IMR-90 (cell line): ENCODE measurements around the gene CHST5. TPM values are rescaled to one million over a fixed set of nuclear protein-coding genes. Genes with fewer than 3 reads are reported as not detected.

ENCODE experiments used
- ATAC-seq: fragments of 200-7000 bp; cut with Tn5 transposase; 2 replicates; pipeline ENCODE4 v1.9.1; 2020; ENCODE audit warnings: low read depth, mild to moderate bottlenecking, moderate library complexity
- BruUV-seq: library from RNA; stranded (reverse); fragments of 400-500 nt; replicated peaks from 2 replicates; lab custom pipeline; 2021; lab: Mats Ljungman, UMichigan
- CTCF ChIA-PET: fragments of 300-600 bp; formaldehyde crosslinking; extraction: SDS; loops from one replicate; lab custom pipeline; 2021; ENCODE audit warnings: antibody characterized with exemption; lab: Yijun Ruan, JAX
- POLR2A ChIA-PET: fragments of 300-600 bp; sonication (Branson Sonifier 250); formaldehyde crosslinking; loops from one replicate; lab custom pipeline; 2022; ENCODE audit warnings: antibody characterized with exemption; ENCODE audit not compliant: unreplicated experiment; lab: Charles Lee
- DNase-seq: peaks from one replicate; pipeline ENCODE4 v3.0.0; 2013
- H2AFZ ChIP-seq: replicated peaks from 2 replicates; pipeline ENCODE3; 2013; ENCODE audit warnings: low read length, mild to moderate bottlenecking; ENCODE audit not compliant: poor library complexity
- H2AK5ac ChIP-seq: 2 replicates; pipeline ENCODE4 v1.6.1; 2013; ENCODE audit warnings: low read depth, low read length, inconsistent platforms
- H2AK9ac ChIP-seq: replicated peaks from 2 replicates; pipeline ENCODE3; 2013; ENCODE audit warnings: mild to moderate bottlenecking, low read depth, low read length, moderate library complexity; ENCODE audit not compliant: poor library complexity
- H2BK120ac ChIP-seq: 2 replicates; pipeline ENCODE4 v1.6.1; 2013; ENCODE audit warnings: low read depth, low read length, inconsistent platforms
- H2BK15ac ChIP-seq: 3 replicates; pipeline ENCODE4 v1.6.1; 2013; ENCODE audit warnings: low read depth, low read length, inconsistent platforms
- H2BK20ac ChIP-seq: 2 replicates; pipeline ENCODE4 v1.6.1; 2013; ENCODE audit warnings: low read depth, mild to moderate bottlenecking, inconsistent platforms, low read length, moderate library complexity
- H2BK5ac ChIP-seq: 2 replicates; pipeline ENCODE4 v1.6.1; 2013; ENCODE audit warnings: mild to moderate bottlenecking, low read depth, low read length, inconsistent platforms; ENCODE audit not compliant: poor library complexity, severe bottlenecking
- H3K14ac ChIP-seq: replicated peaks from 2 replicates; pipeline ENCODE4 v1.6.1; 2013; ENCODE audit warnings: low read depth, low read length, inconsistent platforms
- H3K18ac ChIP-seq: 2 replicates; pipeline ENCODE4 v1.6.1; 2013; ENCODE audit warnings: low read depth, low read length, control low read depth
- H3K23ac ChIP-seq: 2 replicates; pipeline ENCODE4 v1.6.1; 2013; ENCODE audit warnings: low read depth, low read length, inconsistent platforms
- H3K27ac ChIP-seq: 2 replicates; pipeline ENCODE4 v1.5.1; 2013; ENCODE audit warnings: mild to moderate bottlenecking, control low read depth, low read length; ENCODE audit not compliant: insufficient read depth
- H3K27me3 ChIP-seq: 2 replicates; pipeline ENCODE4 v1.6.1; 2013; ENCODE audit warnings: low read length; ENCODE audit not compliant: control insufficient read depth, insufficient read depth
- H3K36me3 ChIP-seq: 2 replicates; pipeline ENCODE4 v1.6.1; 2013; ENCODE audit warnings: low read length, mixed read lengths; ENCODE audit not compliant: control insufficient read depth, insufficient read depth
- H3K4ac ChIP-seq: 2 replicates; pipeline ENCODE4 v1.6.1; 2013; ENCODE audit warnings: low read depth, low read length, inconsistent platforms
- H3K4me1 ChIP-seq: 2 replicates; pipeline ENCODE4 v1.6.1; 2013; ENCODE audit warnings: low read length, mixed read lengths; ENCODE audit not compliant: control insufficient read depth, insufficient read depth
- H3K4me2 ChIP-seq: 2 replicates; pipeline ENCODE4 v1.6.1; 2013; ENCODE audit warnings: low read depth, mild to moderate bottlenecking, control low read depth, low read length, moderate library complexity
- H3K4me3 ChIP-seq: 2 replicates; pipeline ENCODE4 v1.5.1; 2013; ENCODE audit warnings: low read depth, mild to moderate bottlenecking, control low read depth, low read length, moderate library complexity; ENCODE audit not compliant: insufficient read depth
- H3K56ac ChIP-seq: 2 replicates; pipeline ENCODE4 v1.6.1; 2013; ENCODE audit warnings: low read length, inconsistent platforms; ENCODE audit not compliant: insufficient read depth; ENCODE audit errors: extremely low read depth
- H3K79me1 ChIP-seq, 2 experiments: 2 replicates each; pipeline ENCODE4 v1.6.1; 2013; ENCODE audit warnings: low read length in 2 of 2, inconsistent platforms in 1 of 2, low read depth in 1 of 2
- H3K9ac ChIP-seq: 2 replicates; pipeline ENCODE4 v1.6.1; 2013; ENCODE audit warnings: low read depth, low read length, control low read depth
- H3K9me1 ChIP-seq: 2 replicates; pipeline ENCODE4 v1.6.1; 2013; ENCODE audit warnings: low read length, inconsistent platforms; ENCODE audit not compliant: insufficient read depth
- H3K9me3 ChIP-seq: 2 replicates; pipeline ENCODE4 v1.6.1; 2013; ENCODE audit warnings: low read length; ENCODE audit not compliant: control insufficient read depth, insufficient read depth
- H4K20me1 ChIP-seq: 2 replicates; pipeline ENCODE4 v1.6.1; 2013; ENCODE audit warnings: low read length, inconsistent platforms; ENCODE audit not compliant: insufficient read depth
- H4K5ac ChIP-seq: 2 replicates; pipeline ENCODE4 v1.6.1; 2013; ENCODE audit warnings: mild to moderate bottlenecking, low read depth, low read length, control low read depth
- H4K8ac ChIP-seq, 2 experiments: 2 replicates each; pipeline ENCODE4 v1.6.1; 2013; ENCODE audit warnings: low read depth in 2 of 2, low read length in 2 of 2, control low read depth in 1 of 2, inconsistent platforms in 1 of 2
- H4K91ac ChIP-seq: 2 replicates; pipeline ENCODE4 v1.6.1; 2013; ENCODE audit warnings: low read depth, low read length, inconsistent platforms; ENCODE audit not compliant: insufficient read depth
- BHLHE40 ChIP-seq: fragments of 150-350 bp; IDR thresholded peaks from 2 replicates; pipeline ENCODE4 v1.6.1; 2016; ENCODE audit warnings: mild to moderate bottlenecking, low read depth, low read length
- CEBPB ChIP-seq: IDR thresholded peaks from 2 replicates; pipeline ENCODE4 v1.6.1; 2012; ENCODE audit warnings: low read depth, low read length, improper control_type of control experiment
- CHD1 ChIP-seq: IDR thresholded peaks from 2 replicates; pipeline ENCODE4 v1.6.1; 2012; ENCODE audit warnings: low read depth, low read length, improper control_type of control experiment
- ELK1 ChIP-seq: fragments of 150-350 bp; IDR thresholded peaks from 2 replicates; pipeline ENCODE4 v1.6.1; 2016; ENCODE audit warnings: low read depth, mild to moderate bottlenecking, low read length, moderate library complexity, borderline replicate concordance
- FOS ChIP-seq: fragments of 150-350 bp; IDR thresholded peaks from 2 replicates; pipeline ENCODE4 v1.6.1; 2016; ENCODE audit warnings: low read depth, low read length
- MAFK ChIP-seq: IDR thresholded peaks from 2 replicates; pipeline ENCODE4 v1.6.1; 2012; ENCODE audit warnings: low read depth, low read length, improper control_type of control experiment
- MAZ ChIP-seq: IDR thresholded peaks from 2 replicates; pipeline ENCODE4 v1.6.1; 2012; ENCODE audit warnings: low read depth, mild to moderate bottlenecking, low read length, improper control_type of control experiment, moderate library complexity, borderline replicate concordance
- MXI1 ChIP-seq: IDR thresholded peaks from 2 replicates; pipeline ENCODE4 v1.6.1; 2012; ENCODE audit warnings: low read depth, mild to moderate bottlenecking, low read length, moderate library complexity, borderline replicate concordance
- NFE2L2 ChIP-seq: fragments of 150-350 bp; IDR thresholded peaks from 2 replicates; pipeline ENCODE4 v1.6.1; 2016; ENCODE audit warnings: low read depth, mild to moderate bottlenecking, low read length
- RCOR1 ChIP-seq: IDR thresholded peaks from 2 replicates; pipeline ENCODE4 v1.6.1; 2012; ENCODE audit warnings: mild to moderate bottlenecking, low read length, improper control_type of control experiment; ENCODE audit not compliant: insufficient replicate concordance
- RFX5 ChIP-seq: IDR thresholded peaks from 2 replicates; pipeline ENCODE4 v1.8.0; 2012; ENCODE audit warnings: low read depth, mild to moderate bottlenecking, low read length, moderate library complexity
- SMC3 ChIP-seq: fragments of 150-350 bp; IDR thresholded peaks from 2 replicates; pipeline ENCODE4 v1.6.1; 2016; ENCODE audit warnings: low read depth, mild to moderate bottlenecking, antibody characterized with exemption, low read length, moderate library complexity
- USF2 ChIP-seq: fragments of 150-350 bp; IDR thresholded peaks from 2 replicates; pipeline ENCODE4 v1.6.1; 2017; ENCODE audit warnings: mild to moderate bottlenecking, antibody characterized with exemption, low read length, low read depth
- WGBS, 2 experiments: methylation state at CpG; one replicate each; pipeline versions ENCODE4 v1.1.5 to v1.1.7; 2013; ENCODE audit warnings: missing lambda C conversion rate in 2 of 2; ENCODE audit not compliant: insufficient read length in 1 of 2; ENCODE audit errors: extremely low coverage in 2 of 2; 5-methylcytosine and 5-hydroxymethylcytosine counted together
- dilution Hi-C: fragments of 300-500 bp; cut with HindIII; formaldehyde crosslinking; loops from one replicate; pipeline ENCODE4 v1.14.3; 2018; ENCODE audit warnings: low sequenced_read_pairs; ENCODE audit not compliant: unreplicated experiment
- in situ Hi-C: fragments of 300-500 bp; cut with MboI; formaldehyde crosslinking; loops from 3 replicates; pipeline ENCODE4 v1.14.3; 2019; ENCODE audit warnings: low sequenced_read_pairs, inconsistent platforms, mixed read lengths
- intact Hi-C: fragments of 100-400 bp; cut with micrococcal nuclease; formaldehyde crosslinking; loops from 2 replicates; pipeline ENCODE4 v1.10.0; 2022
- polyA plus RNA-seq, 3 experiments: library from polyadenylated mRNA; depleted of rRNA; stranded (reverse); fragments of >200 nt; gene quantifications; 2 replicates each; pipeline ENCODE4 v1.2.3, GENCODE V29; 2012; ENCODE audit warnings: low replicate concordance in 1 of 3
- total RNA-seq: library from RNA; depleted of rRNA; stranded (reverse); fragments of >200 nt; gene quantifications from 2 replicates; pipeline ENCODE4 v1.2.3, GENCODE V29; 2012
- TF ChIP-seq, protein P1 (sequence below): conservative IDR thresholded peaks from 2 replicates; pipeline ENCODE4 v1.5.1; 2012; ENCODE audit warnings: mild to moderate bottlenecking, low read depth, low read length, improper control_type of control experiment

Gene CHST5
- total and polyA plus RNA-seq, 2 of the 4 experiments (the other 2 are of a cell fraction), result not detected

DNA sequence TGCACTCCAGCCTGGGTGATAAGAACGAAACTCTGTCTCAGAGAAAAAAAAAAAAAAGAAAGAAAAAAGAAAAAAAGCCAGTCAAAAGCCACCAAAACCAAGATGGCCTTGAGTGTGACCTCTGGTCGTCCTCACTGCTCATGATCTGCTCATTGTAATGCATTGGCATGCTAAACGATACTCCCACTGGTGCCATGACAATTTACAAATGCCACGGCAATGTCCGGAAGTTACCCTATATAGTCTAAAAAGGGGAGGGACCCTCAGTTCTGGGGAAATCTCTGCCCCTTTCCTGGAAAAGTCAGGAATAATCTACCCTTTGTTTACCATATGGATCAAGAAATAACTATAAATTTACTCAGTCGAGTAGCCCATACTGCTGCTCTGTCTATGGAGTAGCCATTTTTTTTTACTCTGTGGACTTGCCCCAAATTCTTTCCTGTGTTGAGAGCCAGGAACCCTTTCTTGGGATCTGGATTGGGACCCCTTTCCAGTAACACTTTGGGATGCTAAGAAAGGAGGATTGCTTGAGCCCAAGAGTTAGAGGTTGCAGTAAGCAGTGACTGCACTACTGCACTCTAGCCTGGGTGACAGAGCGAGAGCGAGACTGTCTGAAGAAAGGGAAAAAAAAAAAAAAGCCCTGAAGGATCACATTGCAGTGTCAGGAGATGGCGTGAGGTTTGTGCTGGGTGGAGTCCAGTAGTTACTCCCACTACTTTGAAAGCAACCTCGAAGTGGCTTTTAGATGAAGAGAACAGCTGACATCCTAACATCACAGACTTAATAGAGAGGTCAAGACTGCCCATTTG, 23.9 kb upstream of the CHST5 start:
- no peak overlapping the region for H2BK15ac ChIP-seq
- no peak overlapping the region for H3K9ac ChIP-seq
- ChIA-PET POLR2A (no interaction called here), CTCF (no interaction called here)
- H4K20me1 ChIP-seq, result no peaks in the 10 kb centered on the region
- H4K8ac ChIP-seq, result no peak overlapping the region
- 0 out of 4 replicates have a peak, but pooled peaks cover 0 to 2% of the 10 kb centered on the region in 2 experiments for H3K79me1 ChIP-seq
- H4K5ac ChIP-seq, result no peak overlapping the region
- H3K4me3 ChIP-seq, result no peak overlapping the region
- WGBS, 2 experiments, result no CpG with 5 or more reads among the region's 10 CpGs
- no peak overlapping the region for H2AK5ac ChIP-seq
- no peak overlapping the region for H4K91ac ChIP-seq
- H3K23ac ChIP-seq, result no peak overlapping the region
- intact Hi-C loops, result loop anchor here (5.0 kb wide), 1 partner anchor 97 kb away; the partner anchor contains the start of gene TMEM170A
- no peak overlapping the region for H2BK20ac ChIP-seq
- no peak overlapping the region for H3K18ac ChIP-seq
- peaks cover 8% of the 10 kb centered on the region for H3K27me3 ChIP-seq
- no peak overlapping the region for H2AK9ac ChIP-seq
- DNase-seq, result peak; percentile 62
- H3K4me1 ChIP-seq, result peaks cover 5% of the 10 kb centered on the region; the same call in 1 of the 2 replicates
- no peak overlapping the region for H3K14ac ChIP-seq
- H2BK120ac ChIP-seq, result no peak overlapping the region
- H3K4me2 ChIP-seq, result peak overlapping the region; percentile 19; the same call in 1 of the 2 replicates
- no peak overlapping the region for H2BK5ac ChIP-seq
- no peak overlapping the region for H3K27ac ChIP-seq
- ATAC-seq, result no peak
- dilution Hi-C loops, result no loop called here
- H3K9me3 ChIP-seq, result no peaks in the 10 kb centered on the region
- in situ Hi-C loops, result no loop called here
- H3K9me1 ChIP-seq, result peaks cover 8% of the 10 kb centered on the region
- H3K36me3 ChIP-seq, result no peaks in the 10 kb centered on the region
- H3K56ac ChIP-seq, result no peak overlapping the region
- H3K4ac ChIP-seq, result no peak overlapping the region
- no TSS peak for BruUV-seq
- H2AFZ ChIP-seq, result peak overlapping the region; percentile 77
- TF ChIP-seq USF2, result no peak
- TF ChIP-seq RCOR1, result no peak
- no peak for TF ChIP-seq SMC3
- TF ChIP-seq, protein P1, sequence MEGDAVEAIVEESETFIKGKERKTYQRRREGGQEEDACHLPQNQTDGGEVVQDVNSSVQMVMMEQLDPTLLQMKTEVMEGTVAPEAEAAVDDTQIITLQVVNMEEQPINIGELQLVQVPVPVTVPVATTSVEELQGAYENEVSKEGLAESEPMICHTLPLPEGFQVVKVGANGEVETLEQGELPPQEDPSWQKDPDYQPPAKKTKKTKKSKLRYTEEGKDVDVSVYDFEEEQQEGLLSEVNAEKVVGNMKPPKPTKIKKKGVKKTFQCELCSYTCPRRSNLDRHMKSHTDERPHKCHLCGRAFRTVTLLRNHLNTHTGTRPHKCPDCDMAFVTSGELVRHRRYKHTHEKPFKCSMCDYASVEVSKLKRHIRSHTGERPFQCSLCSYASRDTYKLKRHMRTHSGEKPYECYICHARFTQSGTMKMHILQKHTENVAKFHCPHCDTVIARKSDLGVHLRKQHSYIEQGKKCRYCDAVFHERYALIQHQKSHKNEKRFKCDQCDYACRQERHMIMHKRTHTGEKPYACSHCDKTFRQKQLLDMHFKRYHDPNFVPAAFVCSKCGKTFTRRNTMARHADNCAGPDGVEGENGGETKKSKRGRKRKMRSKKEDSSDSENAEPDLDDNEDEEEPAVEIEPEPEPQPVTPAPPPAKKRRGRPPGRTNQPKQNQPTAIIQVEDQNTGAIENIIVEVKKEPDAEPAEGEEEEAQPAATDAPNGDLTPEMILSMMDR, result no peak
- no peak for TF ChIP-seq CHD1
- TF ChIP-seq FOS, result no peak
- TF ChIP-seq ELK1, result no peak
- TF ChIP-seq RFX5, result no peak
- TF ChIP-seq NFE2L2, result no peak
- TF ChIP-seq MAZ, result no peak
- no peak for TF ChIP-seq MAFK
- TF ChIP-seq CEBPB, result no peak
- no peak for TF ChIP-seq BHLHE40
- TF ChIP-seq MXI1, result no peak
